GM18858 (cell line): ENCODE data around the gene THRA.

Source experiments
- ATAC-seq: cut with Tn5 transposase; IDR thresholded peaks from one replicate; pipeline ENCODE4 v1.9.1; 2021; ENCODE audit not compliant: unreplicated experiment

The THRA gene

DNA sequence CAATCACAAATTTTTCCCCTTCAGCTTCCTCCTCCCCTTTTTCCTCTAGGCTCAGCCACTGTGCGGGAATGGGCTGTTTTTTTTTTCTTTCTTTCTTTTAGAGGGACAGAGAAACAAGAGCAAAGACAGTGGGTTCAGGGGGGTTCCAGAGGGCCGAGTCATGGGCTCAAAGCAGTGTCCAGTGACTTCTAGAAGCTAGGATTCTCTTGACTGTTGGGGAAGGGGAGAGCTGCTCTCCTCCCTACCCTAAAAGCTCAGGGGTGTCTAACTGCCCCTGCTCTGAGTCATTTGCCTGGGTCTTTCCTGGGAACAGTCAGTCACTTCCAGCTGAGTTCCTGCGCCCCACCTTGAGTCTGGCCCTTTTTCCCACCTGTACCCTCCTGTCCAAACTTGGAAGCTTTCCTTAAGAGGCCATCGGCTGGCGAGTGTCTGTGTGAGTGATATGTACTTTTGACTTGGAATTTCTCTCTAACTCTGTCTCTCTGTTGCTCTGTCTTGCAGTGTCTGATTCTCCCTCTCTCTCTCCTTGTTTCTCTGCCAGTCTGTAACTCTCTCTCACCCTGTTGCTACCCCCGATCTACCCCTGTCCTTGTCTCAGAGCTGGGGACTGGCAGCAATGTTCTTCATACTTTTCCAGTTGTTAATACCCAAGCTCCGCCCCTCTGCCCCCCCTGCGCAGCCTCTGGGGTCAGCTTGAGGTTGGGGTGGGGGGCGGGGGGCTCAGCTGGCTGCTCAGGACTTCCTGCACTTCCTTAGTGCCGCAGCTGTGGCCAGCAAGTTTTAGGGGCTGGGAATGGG is 2.4 kb downstream of the THRA start:
- no peak for ATAC-seq

DNA sequence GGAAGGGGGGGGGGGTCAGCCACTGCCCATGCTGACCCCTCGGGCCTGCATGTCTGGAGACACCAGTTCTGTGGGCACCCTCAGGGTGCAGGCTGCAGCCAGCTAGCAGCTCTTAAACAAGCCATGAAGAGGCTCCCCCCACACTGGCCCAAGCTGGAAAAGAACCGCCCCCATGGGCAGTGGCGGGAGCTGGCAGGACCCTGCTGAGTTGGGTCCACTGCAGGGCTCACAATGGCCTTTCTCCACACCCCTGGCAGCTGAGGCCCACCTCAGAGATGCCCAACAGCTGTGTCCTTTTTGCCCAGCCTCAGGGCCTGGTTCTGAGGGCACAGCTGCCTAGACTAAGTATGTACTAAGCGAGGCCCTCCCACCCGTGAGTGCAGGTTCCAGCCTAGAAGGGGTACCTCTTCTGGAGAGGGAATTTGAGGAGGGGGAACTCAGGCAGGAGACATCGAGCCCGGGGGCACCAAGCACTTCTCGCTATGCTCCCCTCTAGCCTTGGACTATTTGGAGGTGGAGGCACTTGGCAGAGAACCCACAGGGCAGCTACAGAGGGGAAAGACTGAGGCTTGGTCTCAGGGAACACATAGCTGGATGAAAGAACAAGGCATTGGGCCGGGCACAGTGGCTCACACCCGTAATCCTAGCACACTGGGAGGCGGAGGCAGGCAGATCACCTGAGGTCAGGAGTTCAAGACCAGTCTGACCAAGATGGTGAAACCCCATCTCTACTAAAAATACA is 3.2 kb downstream of the THRA start:
- no peak for ATAC-seq

DNA sequence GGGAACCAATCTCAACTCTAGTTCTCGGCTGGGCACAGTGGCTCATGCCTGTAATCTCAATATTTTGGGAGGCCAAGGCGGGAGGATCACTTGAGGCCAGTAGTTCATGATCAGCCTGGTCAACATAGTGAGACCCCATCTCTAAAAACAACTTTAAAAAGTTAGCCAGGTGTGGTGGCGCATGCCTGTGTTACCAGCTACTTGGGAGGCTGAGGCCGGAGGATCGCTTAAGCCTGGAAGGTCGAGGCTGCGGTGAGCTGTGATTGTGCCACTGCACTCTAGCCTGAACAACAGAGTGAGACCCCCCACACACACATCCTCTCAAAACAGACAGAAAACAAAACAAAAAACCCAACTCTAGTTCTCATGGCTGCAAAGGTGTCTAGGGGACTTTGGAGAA is 4.9 kb downstream of the THRA start:
- ATAC-seq = no peak

DNA sequence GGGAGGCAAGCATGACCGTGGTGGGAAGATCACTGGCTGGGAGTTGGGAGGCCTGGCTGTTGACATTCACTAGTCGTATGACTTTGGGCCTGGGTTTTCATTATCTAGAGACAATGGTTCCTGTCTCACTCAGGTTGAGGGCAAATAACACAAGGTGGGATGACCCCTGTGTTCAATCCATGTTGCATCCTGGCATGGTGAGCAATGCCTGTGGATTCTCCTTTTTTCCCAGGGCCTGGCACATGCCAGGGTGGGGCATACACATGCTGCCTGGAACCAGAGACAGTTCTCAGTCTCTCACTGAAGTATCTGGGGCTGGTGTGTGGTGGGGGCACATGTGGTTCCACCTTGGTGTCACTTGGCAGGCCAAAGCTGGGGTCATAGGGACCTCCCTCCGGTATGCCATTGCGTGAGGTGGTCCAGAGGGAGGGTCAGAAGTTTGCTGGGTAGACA is 5.4 kb downstream of the THRA start:
- no peak for ATAC-seq

DNA sequence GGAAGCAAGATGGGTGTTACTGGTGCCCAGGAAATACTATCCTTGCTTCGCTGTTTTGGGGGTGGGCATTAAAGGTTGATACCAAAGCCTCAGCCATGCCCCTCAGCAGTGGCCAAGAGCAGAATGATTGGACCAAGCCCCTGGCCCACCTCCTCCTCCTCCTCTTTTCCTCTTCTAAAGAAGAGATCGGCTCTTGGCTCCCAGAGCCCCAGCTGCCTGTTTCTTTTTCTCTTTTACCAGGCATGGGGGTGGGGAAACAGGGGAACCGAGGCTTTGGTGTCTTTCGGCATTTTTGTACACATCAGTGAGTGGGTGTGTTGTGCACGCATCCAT is 5.8 kb downstream of the THRA start:
- ATAC-seq = no peak

DNA sequence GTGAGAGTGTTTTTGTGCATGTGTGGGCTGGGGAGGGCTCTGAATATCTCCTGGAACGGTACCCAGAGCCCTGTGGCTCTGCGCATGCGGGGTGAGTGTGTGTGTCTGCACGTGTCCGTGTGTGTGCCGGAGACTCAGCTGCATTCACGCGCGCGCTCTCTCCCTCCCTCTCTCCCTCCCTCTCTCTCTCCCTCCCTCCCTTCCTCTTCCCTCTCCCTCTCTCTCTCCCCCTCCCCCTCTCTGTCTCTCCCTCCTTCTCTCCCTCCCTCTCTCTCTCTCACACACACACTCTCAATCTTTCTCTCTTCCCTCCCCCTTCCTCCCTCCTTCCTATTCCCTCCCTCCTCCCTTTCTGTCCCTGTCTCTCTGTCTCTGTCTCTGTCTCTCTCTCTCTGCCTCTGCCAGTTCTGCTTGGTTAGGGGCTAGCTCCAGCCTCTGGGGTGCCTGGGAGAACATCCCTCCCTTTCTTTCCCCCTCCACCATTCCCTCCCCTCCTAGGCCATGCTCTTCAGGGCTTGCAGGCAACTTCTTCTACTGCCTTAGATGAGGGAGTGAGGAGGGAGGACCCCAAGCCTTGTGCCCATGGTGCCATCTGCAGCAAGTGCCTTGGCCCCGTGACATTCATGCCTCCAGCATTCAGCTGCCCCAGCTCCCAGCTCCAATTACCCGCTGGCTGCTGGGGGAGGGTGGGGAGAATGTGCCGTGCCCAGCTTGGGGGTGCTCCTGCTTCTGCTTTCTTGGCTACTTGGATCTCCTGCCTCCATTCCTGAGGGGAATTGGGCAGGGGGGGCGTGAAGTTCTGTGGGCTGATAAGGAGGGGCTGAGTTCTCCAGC is 6.4 kb downstream of the THRA start:
- ATAC-seq = no peak

DNA sequence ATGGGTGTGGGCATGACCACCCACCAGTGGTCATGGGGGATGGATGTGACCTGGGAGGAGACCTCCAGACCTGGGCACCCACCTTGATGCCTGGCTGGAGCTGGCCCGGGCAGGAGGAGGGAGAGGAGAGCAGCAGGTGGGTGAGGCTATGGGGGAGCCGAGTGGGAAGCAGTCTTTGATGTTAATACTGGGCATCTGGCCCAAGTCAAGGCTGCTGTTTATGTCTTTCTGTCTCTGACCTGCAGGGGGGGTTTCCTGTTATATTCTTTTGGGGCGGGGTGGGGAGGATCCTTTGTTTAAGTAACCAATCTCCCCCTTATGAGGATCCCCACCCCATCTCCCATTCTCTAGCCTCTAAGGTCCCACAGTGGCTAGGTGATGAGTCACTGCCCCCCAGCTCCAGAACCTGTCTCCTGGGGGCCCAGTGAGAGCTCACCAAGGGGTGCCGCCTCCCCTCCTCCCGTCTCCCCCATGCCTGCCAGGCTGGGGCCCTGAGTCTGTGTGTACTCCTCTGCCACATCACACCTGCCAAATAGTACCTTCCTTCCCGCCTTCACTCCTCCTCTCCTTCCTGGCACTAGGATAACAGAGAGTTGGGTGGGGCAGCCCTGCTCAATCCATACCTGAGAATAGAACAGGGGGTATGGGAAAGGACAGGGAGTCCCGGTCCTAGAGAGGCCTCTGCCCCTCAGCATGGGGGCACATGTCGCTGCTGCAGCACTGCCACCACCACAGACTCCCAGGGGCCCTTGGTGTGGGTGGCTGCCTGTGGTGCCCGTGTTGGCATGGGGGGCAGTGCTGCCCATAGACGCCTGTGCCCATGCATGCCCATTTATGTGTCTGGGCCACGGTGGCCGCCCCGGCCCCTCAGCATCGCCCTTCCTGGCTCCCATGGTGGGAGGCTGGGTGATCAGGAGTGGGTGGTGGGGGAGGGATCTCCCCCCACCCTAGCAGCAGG is 7.3 kb downstream of the THRA start:
- no peak for ATAC-seq

DNA sequence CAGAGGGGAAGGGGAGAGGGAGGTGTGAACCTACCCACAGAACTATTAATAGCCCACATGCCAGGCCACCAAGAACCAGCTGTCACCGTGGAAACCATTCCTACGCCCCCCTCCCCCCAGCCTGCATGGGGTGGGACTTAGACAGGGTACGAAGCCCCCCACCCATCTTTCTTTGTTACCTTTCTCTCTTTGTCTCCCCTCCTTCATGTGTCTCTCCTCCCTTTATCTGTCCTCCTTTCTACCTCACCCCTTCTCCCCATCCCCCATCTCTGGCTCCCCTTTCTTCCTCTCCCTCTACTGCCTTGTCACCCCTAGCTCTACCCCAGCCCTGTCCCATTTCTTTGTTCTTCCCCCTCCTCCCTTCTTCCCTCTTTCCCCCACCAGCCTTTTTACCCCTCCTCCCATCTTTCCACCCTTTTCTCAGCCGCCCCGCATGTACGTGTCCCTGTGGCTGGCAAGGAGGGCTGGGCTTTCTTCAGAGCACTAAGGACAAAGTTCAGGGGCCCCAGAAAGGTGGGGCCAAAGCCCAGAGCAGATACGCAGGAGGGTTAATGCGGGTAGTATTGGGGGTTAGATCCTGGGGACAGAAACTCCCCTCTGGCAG is 8.0 kb downstream of the THRA start:
- ATAC-seq = no peak

DNA sequence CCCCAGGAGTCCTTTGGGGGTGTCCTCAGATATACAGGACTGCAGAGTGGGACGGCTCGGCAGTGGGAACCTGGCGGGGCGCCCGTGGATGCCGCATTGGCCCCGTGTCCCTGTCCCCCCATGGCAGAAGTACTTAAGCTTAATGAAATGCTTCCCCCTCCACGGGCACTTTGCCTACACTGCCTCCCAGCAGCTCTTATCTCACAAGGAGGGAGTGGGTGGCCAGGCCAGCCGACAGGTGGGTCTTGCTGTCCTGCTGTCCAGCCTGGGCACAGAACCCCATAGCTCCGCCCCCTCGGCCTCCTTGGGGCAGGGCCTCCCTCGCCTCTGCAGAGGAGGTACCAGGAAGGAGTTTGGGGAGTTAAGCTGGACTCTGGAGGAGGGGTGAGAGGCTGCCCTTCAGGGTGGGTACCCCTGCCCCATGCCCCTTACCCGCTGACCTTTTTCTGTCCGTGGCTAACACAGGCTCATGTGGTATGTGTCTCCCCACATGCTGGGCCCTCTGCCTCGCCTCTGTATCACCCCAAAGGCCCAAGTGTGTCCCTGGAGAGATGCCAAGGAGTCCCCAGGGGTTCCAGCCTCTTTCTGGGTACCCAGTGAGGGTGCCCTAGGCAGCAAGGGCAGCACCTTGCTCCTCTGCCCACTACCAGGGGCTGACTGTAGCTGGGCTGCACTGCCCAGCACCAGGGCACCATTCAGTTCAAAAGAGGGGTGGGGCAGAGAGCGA is 8.7 kb downstream of the THRA start:
- no peak for ATAC-seq

DNA sequence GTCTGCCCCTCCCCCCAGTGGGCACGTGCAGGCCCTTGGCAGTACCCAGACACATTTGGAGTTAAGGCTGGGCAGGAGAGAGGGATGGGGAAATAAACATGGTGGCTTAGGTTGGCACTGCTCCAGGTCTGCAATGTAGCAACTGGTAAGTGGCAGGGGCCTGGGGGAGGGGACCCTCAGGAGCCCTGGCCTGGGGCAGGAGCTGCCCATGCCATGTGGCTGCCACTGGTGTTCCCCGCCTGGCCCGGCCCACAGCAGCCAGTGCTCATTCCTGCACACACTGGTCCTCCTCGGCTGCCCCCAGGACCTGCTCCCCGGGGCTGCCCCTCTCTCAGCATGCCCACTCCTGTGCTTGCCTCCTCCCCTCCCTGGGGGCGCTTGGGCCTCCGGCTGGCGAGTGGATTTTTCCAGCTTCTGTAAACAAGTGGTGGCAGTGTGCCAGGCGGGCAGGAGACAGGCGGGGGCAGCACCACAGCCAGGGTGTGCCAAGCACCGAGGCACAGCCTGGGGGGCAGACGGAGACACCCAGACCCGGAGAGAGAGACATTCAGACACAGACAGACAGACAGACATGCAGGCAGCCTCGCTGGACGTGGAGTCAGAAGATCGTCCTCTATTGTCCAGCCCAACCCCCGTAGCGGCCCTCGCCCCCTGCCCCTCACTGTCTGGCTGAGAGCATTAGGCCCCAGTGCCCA is 9.4 kb downstream of the THRA start:
- ATAC-seq = no peak

DNA sequence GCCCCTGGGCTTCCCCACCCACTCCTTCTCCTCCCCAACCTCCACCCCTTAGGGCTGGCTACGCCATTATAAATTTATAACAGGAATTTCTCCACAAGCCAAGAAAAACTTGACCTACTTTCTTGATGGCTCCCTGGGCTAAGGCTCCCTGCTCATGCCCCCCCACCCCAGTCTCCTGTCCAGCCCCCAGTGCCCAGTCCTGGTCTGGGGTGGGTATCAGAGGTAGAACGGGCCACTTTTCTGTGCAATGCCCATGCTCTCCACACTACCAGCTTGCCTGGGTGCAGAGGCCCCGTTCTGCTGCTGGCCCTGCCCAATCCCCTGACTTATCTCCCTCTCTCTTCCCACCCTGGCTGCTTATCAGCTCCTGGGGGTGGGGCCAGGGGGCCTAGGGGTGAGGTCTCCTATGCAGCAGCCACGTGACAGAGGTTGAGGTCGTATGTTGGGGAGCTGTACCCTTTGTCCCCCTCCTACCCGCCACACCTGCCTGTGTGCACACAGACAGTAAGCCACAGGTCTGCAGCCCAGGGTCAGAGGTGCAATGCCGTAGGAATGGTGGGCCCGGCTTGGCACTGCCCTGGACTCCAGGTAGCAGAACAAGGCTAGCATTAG is 10.1 kb downstream of the THRA start:
- ATAC-seq = no peak

DNA sequence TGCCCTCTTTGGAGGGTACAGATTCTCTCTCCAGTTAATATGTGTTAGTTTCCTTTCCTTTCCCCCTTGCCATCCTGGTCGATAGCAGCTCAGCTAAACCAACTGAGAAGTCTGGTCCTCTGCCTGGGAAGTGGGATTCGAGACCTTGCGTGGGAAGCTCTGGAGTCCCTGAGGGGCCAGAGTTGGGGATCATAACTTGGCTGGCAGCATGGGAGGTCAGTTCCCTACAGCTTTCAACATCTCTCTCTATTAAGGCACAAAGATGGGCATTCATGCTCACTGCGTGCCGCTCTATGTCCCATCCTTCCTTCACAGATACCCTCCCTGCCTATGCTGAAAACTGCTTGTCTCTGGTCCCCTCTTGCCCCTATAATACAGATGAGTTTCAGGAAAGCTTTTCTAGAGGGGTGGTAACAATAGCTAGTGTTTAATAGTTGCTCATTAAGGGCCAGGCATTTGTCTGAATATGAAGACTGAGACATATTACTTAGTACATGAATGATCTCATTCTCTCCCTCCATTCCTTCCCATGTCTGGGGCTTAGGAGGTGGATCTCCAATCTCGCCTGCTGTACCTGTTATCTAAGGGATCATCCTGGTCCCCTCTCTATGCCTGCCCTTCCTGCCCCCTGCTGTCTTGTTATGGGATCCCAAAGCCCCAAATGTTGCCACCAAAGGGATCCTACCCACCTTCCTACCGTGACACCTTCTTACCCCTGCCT is 10.8 kb downstream of the THRA start:
- no peak for ATAC-seq

DNA sequence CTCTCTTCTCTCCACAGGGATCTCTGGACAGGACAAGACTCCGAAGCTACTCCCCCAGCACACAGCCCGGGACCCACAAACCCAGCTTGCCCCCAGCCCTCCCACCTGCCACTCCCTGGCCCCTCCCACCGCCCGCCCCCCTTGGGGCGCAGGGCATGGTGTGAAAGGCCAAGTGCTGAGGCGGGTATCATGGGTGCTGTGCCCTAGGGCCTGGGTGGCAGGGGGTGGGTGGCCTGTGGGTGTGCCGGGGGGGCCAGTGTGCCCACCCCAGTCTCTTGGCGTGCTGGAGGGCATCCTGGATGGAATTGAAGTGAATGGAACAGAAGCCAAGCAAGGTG is 11.4 kb downstream of the THRA start:
- no peak for ATAC-seq

DNA sequence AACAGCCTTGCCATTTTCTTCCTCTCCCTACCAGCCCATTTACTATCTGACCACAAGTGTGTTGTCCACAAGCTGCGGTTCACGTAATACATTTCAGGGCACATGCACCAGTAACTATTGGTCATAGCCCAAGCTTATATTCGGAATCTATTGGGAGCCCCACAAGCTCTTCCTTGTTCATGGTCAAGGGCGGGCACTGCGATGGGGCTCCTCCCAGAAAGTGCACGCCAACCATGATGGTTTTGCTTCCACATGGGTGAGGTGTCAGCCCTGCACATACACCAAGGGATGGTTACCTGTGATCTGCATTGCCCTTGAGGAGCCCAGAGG is 12.1 kb downstream of the THRA start:
- ATAC-seq = no peak

DNA sequence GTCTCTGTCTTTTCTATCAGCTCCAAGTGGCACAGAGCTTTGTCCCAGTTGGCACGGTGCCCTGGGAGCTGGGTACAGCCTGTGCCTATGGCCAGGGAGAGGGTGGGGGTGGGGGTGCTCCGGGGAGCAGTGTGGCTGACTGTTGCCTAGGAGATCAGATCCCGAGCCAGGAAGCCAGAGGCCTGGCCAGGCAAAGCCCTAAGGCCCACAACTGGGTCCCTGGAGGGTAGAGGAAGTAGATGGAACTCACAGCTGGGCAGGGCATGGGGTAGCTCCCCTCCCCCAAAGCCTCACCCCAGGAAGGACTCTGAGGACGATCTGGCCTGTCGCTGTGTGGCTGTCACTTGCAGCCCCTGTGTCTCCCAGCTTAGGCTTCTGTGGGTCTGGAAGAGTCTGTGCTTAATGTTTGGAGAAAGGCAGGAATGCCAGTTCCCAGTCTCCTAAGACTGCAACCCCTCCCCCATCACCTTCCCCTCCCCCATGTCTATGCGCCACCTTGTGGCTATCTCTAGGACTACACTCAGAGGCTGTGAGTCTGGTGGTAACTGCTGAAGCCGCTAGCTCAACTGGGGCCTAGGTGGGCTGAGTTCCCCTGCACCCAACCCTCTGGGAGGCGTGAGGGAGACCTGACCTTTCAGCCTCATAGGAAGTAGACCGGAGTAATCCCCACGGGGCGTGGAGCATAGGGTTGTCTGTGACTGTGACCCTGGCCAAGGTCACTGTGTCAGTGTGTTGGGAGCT is 12.6 kb downstream of the THRA start:
- no peak for ATAC-seq

DNA sequence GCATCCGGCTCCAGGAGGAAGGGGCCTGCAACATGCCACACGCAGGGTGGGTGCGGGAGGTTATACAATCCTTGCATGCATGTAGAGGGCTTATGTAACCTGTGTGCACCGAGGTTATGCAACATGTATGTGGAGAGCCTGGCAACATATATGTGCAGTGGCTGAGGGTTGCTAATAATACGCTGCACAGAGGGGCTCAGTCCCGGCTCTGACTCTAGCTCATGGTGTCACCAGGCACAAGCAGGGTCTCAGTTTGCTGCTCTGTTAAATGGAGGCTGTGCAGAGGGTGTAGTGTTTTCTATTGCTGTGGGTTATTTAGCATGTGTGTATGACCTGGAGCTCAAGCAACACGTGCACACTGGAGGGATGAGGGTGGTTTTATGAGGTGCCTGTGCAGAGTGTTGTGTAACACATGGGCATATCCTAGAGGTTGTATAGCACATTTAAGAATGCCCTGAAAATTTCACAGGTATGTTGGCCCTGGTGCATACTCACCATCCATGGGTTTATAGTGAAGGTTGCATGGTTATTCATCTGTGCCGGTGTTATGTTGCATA is 13.3 kb downstream of the THRA start:
- no peak for ATAC-seq

DNA sequence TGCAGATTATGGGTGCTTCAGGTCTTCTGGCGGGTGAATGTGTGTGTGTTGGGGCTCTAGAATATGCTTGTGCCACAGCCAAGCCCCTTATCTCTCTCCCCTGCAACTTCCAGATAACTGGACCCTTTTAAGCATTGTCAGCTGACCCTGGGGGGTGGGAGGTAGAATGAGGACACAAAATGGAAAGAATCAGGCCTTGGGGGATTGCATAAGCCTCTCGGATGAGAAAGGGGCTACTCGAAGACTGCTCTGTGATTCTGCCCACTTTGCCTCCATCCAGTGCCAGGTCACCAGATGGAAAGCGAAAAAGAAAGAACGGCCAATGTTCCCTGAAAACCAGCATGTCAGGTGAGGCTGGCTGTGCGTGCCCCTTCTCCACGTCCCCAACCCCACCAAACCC is 13.8 kb downstream of the THRA start:
- ATAC-seq = no peak
